Gastroesophageal sphincter (tissue), 3 donors: ENCODE results near the gene PAX5.

Experiments
- CTCF ChIP-seq, 4 experiments: fragments of 200-600 bp in 2 of 4; fragments of 450-650 bp in 2 of 4; sonication (generic) in 1 of 4; IDR thresholded peaks; one replicate each; pipeline ENCODE4 v1.5.1; 2017 to 2019; ENCODE audit warnings: antibody characterized with exemption in 4 of 4, mild to moderate bottlenecking in 2 of 4, moderate library complexity in 2 of 4
- EP300 ChIP-seq: sonication (generic); formaldehyde crosslinking; IDR thresholded peaks from one replicate; pipeline ENCODE4 v1.6.1; 2017; ENCODE audit warnings: antibody characterized with exemption, mild to moderate bottlenecking
- POLR2A ChIP-seq, 2 donors: fragments of 450-650 bp; IDR thresholded peaks; one replicate each; pipeline ENCODE4 v1.6.1; 2017; ENCODE audit warnings: antibody characterized with exemption in 2 of 2, mild to moderate bottlenecking in 2 of 2, moderate library complexity in 1 of 2

DNA sequence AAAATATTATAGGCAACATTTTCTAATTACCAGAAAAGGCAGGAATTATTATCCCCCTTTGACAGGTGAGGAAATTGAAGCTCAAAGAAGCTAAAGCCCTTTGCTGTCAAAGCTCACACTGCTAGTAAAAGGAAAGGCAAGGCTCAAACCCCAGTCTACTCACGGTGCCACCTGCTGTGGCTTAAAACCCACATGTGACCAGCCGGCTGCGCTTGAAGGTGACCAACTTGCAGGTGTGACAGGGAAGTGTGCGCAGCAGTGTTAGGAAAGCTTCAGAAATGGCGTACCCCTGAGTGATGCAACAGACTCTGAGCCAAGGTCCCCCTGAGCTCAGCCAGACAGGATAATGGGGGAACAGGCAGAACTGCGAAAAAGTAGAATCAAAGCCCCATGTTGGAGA, 45.2 kb downstream of the PAX5 start:
- no peak for TF ChIP-seq POLR2A (IDR thresholded peaks at IDR 0.05)
- TF ChIP-seq CTCF (IDR thresholded peaks at IDR 0.05), result no peak
- TF ChIP-seq EP300, result no peak
